Measurements from ENCODE around the gene TGIF2.

The TGIF2 gene

GRCh38 chr20:36582322-36582721 lies 8.9 kb downstream of the TGIF2 start:
- Histone ChIP-seq H3K27ac (ENCODE audit: insufficient read depth in 1 of 2, low read depth in 1 of 2, low read length in 2 of 2, poor library complexity in 1 of 2, severe bottlenecking in 2 of 2) (no peak overlapping the region), H3K4me1 (ENCODE audit: control extremely low read depth in 1 of 4, control insufficient read depth in 4 of 4, insufficient read depth in 4 of 4, low read length in 3 of 4) (no peaks in the 10 kb centered on the region), H3K9me3 (ENCODE audit: control extremely low read depth in 1 of 5, control insufficient read depth in 4 of 5, insufficient read depth in 2 of 5, low read depth in 1 of 5, low read length in 4 of 5) (no peaks in the 10 kb centered on the region), H3K4me3 (ENCODE audit: control insufficient read depth in 1 of 7, extremely low read depth in 1 of 7, insufficient read depth in 4 of 7, low read depth in 2 of 7, low read length in 6 of 7) (no peak overlapping the region), H3K27me3 (replicated peaks in 2 of 5; ENCODE audit: control insufficient read depth in 4 of 5, insufficient read depth in 5 of 5, low read length in 4 of 5) (no peaks in the 10 kb centered on the region), H3K36me3 (ENCODE audit: control insufficient read depth in 4 of 4, insufficient read depth in 4 of 4, low read length in 3 of 4) (peaks cover 10 to 80% (median 59%) of the 10 kb centered on the region in 4 experiments)
- 90% methylated on average over 2 of the region's 4 CpGs for WGBS (ENCODE audit: insufficient coverage)
- CTCF ChIA-PET = interaction anchor here (1.6 to 11.0 kb wide), 2 partner anchors 7 to 12 kb away, joined by 4 to 108 read pairs; partner anchors contain the start of gene TGIF2
- POLR2A ChIA-PET = no interaction called here
- no peak for DNase-seq

- ChIA-PET CTCF (interaction anchor here (1.6 to 11.0 kb wide), 2 partner anchors 8 to 12 kb away, joined by 4 to 108 read pairs; partner anchors contain the start of gene TGIF2), POLR2A (interaction anchor here (0.6 kb wide), 1 partner anchor 127 kb away, joined by 3 read pairs; no protein-coding TSS in a partner anchor)
- 100% methylated on average over 4 of the region's 4 CpGs for WGBS (ENCODE audit: insufficient coverage)
These were observed 9.4 kb downstream of the TGIF2 start for GRCh38 chr20:36582821-36583220.

GRCh38 chr20:36584018-36584481 lies 10.7 kb downstream of the TGIF2 start:
- Histone ChIP-seq H3K4me3 (ENCODE audit: control insufficient read depth in 1 of 7, extremely low read depth in 1 of 7, insufficient read depth in 4 of 7, low read depth in 2 of 7, low read length in 6 of 7) (no peak overlapping the region), H3K27me3 (replicated peaks in 2 of 5; ENCODE audit: control insufficient read depth in 4 of 5, insufficient read depth in 5 of 5, low read length in 4 of 5) (no peaks in the 10 kb centered on the region), H3K36me3 (ENCODE audit: control insufficient read depth in 4 of 4, insufficient read depth in 4 of 4, low read length in 3 of 4) (peaks cover 9 to 83% (median 59%) of the 10 kb centered on the region in 4 experiments), H3K27ac (ENCODE audit: insufficient read depth in 1 of 2, low read depth in 1 of 2, low read length in 2 of 2, poor library complexity in 1 of 2, severe bottlenecking in 2 of 2) (no peak overlapping the region), H3K4me1 (ENCODE audit: control extremely low read depth in 1 of 4, control insufficient read depth in 4 of 4, insufficient read depth in 4 of 4, low read length in 3 of 4) (no peaks in the 10 kb centered on the region), H3K9me3 (ENCODE audit: control extremely low read depth in 1 of 5, control insufficient read depth in 4 of 5, insufficient read depth in 2 of 5, low read depth in 1 of 5, low read length in 4 of 5) (no peaks in the 10 kb centered on the region)
- 100% methylated on average over 1 of the region's 2 CpGs for WGBS (ENCODE audit: insufficient coverage)
- no peak for DNase-seq
- POLR2A ChIA-PET = interaction anchor here (0.7 to 1.1 kb wide), 3 partner anchors 10 to 25 kb away, joined by 3 to 6 read pairs (median 3); no protein-coding TSS in a partner anchor
- CTCF ChIA-PET = interaction anchor here (1.0 to 11.0 kb wide), 3 partner anchors 9 to 25 kb away, joined by 3 to 108 read pairs (median 5); partner anchors contain the start of genes RAB5IF and TGIF2

More at GRCh38 chr20:36582821-36583220, 9.4 kb downstream of the TGIF2 start:
- DNase-seq = no peak
- no peak overlapping the region for H3K4me3 ChIP-seq (ENCODE audit: control insufficient read depth in 1 of 7, extremely low read depth in 1 of 7, insufficient read depth in 4 of 7, low read depth in 2 of 7, low read length in 6 of 7)
- H3K4me1 ChIP-seq (ENCODE audit: control extremely low read depth in 1 of 4, control insufficient read depth in 4 of 4, insufficient read depth in 4 of 4, low read length in 3 of 4) = no peaks in the 10 kb centered on the region
- H3K27ac ChIP-seq (ENCODE audit: insufficient read depth in 1 of 2, low read depth in 1 of 2, low read length in 2 of 2, poor library complexity in 1 of 2, severe bottlenecking in 2 of 2) = no peak overlapping the region
- no peaks in the 10 kb centered on the region for H3K9me3 ChIP-seq (ENCODE audit: control extremely low read depth in 1 of 5, control insufficient read depth in 4 of 5, insufficient read depth in 2 of 5, low read depth in 1 of 5, low read length in 4 of 5)
- H3K27me3 ChIP-seq (replicated peaks in 2 of 5; ENCODE audit: control insufficient read depth in 4 of 5, insufficient read depth in 5 of 5, low read length in 4 of 5) = no peaks in the 10 kb centered on the region
- H3K36me3 ChIP-seq (ENCODE audit: control insufficient read depth in 4 of 4, insufficient read depth in 4 of 4, low read length in 3 of 4) = peaks cover 12 to 82% (median 58%) of the 10 kb centered on the region in 4 experiments

GRCh38 chr20:36585410-36586125 lies 12.2 kb downstream of the TGIF2 start:
- POLR2A ChIA-PET = interaction anchor here (0.6 to 1.2 kb wide), 2 partner anchors 20 to 48 kb away, joined by 3 to 5 read pairs; partner anchors contain the start of gene RAB5IF
- Histone ChIP-seq H3K36me3 (ENCODE audit: control insufficient read depth in 4 of 4, insufficient read depth in 4 of 4, low read length in 3 of 4) (peaks cover 11 to 83% (median 59%) of the 10 kb centered on the region in 4 experiments), H3K27me3 (replicated peaks in 2 of 5; ENCODE audit: control insufficient read depth in 4 of 5, insufficient read depth in 5 of 5, low read length in 4 of 5) (no peaks in the 10 kb centered on the region), H3K9me3 (ENCODE audit: control extremely low read depth in 1 of 5, control insufficient read depth in 4 of 5, insufficient read depth in 2 of 5, low read depth in 1 of 5, low read length in 4 of 5) (no peaks in the 10 kb centered on the region), H3K4me1 (ENCODE audit: control extremely low read depth in 1 of 4, control insufficient read depth in 4 of 4, insufficient read depth in 4 of 4, low read length in 3 of 4) (no peaks in the 10 kb centered on the region), H3K4me3 (ENCODE audit: control insufficient read depth in 1 of 7, extremely low read depth in 1 of 7, insufficient read depth in 4 of 7, low read depth in 2 of 7, low read length in 6 of 7) (no peak overlapping the region), H3K27ac (ENCODE audit: insufficient read depth in 1 of 2, low read depth in 1 of 2, low read length in 2 of 2, poor library complexity in 1 of 2, severe bottlenecking in 2 of 2) (no peak overlapping the region)
- no peak for DNase-seq
- 100% methylated on average over 7 of the region's 8 CpGs for WGBS (ENCODE audit: insufficient coverage)
- CTCF ChIA-PET = interaction anchor here (1.0 to 11.0 kb wide), 4 partner anchors 10 to 79 kb away, joined by 4 to 108 read pairs (median 5); partner anchors contain the start of genes RAB5IF and TGIF2

DNA sequence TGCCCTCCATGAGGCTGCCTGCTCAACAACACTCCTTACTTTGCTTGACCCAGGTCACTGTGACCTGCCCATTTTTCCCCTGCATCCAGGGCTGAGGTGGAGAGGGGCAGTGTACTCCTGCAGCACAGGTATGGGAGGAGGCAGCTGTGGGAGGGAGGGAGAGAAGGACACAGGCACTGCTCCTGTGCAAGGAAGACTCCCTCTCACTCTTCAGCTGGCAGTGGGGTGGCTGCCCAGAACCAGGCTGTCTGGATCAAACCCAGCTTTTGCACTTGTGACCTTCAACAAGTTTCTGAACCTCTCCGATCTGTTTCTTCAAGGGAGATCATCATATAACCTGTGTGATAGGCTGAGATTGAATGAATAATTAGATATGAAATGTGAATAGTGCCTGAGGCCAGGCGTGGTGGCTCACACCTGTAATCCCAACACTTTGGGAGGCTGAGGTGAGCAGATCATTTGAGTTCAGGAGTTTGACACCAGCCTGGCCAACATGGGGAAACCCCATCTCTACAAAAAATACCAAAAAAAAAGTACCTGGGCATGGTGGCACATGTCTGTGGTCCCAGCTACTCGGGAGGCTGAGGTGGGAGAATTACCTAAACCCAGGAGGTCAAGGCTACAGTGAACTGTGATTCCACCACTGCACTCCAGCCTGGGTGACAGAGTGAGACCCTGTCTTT lies 14.1 kb downstream of the TGIF2 start:
- WGBS (ENCODE audit: insufficient coverage) = 86% methylated on average over 1 of the region's 3 CpGs
- CTCF ChIA-PET = interaction anchor here (2.0 to 11.0 kb wide), 4 partner anchors 11 to 65 kb away, joined by 7 to 108 read pairs (median 27); partner anchors contain the start of genes RAB5IF and TGIF2
- no peaks in the 10 kb centered on the region for H3K4me1 ChIP-seq (ENCODE audit: control extremely low read depth in 1 of 4, control insufficient read depth in 4 of 4, insufficient read depth in 4 of 4, low read length in 3 of 4)
- H3K36me3 ChIP-seq (ENCODE audit: control insufficient read depth in 4 of 4, insufficient read depth in 4 of 4, low read length in 3 of 4) = peaks cover 10 to 84% (median 61%) of the 10 kb centered on the region in 4 experiments
- no peak for DNase-seq
- no peak overlapping the region for H3K4me3 ChIP-seq (ENCODE audit: control insufficient read depth in 1 of 7, extremely low read depth in 1 of 7, insufficient read depth in 4 of 7, low read depth in 2 of 7, low read length in 6 of 7)
- no peaks in the 10 kb centered on the region for H3K9me3 ChIP-seq (ENCODE audit: control extremely low read depth in 1 of 5, control insufficient read depth in 4 of 5, insufficient read depth in 2 of 5, low read depth in 1 of 5, low read length in 4 of 5)
- POLR2A ChIA-PET = interaction anchor here (1.6 kb wide), 1 partner anchor 9 kb away, joined by 7 read pairs; no protein-coding TSS in a partner anchor
- H3K27ac ChIP-seq (ENCODE audit: insufficient read depth in 1 of 2, low read depth in 1 of 2, low read length in 2 of 2, poor library complexity in 1 of 2, severe bottlenecking in 2 of 2) = no peak overlapping the region
- H3K27me3 ChIP-seq (replicated peaks in 2 of 5; ENCODE audit: control insufficient read depth in 4 of 5, insufficient read depth in 5 of 5, low read length in 4 of 5) = no peaks in the 10 kb centered on the region

GRCh38 chr20:36591281-36591680 lies 17.9 kb downstream of the TGIF2 start:
- 90% methylated on average over 5 of the region's 5 CpGs for WGBS (ENCODE audit: insufficient coverage)

More at GRCh38 chr20:36591281-36591680, 17.9 kb downstream of the TGIF2 start:
- CTCF ChIA-PET = interaction anchor here (0.6 to 11.0 kb wide), 8 partner anchors 10 to 384 kb away, joined by 3 to 108 read pairs (median 4); partner anchors contain the start of genes RAB5IF and TGIF2
- DNase-seq = no peak
- Histone ChIP-seq H3K4me3 (ENCODE audit: control insufficient read depth in 1 of 7, extremely low read depth in 1 of 7, insufficient read depth in 4 of 7, low read depth in 2 of 7, low read length in 6 of 7) (no peak overlapping the region), H3K9me3 (ENCODE audit: control extremely low read depth in 1 of 5, control insufficient read depth in 4 of 5, insufficient read depth in 2 of 5, low read depth in 1 of 5, low read length in 4 of 5) (no peaks in the 10 kb centered on the region), H3K27ac (ENCODE audit: insufficient read depth in 1 of 2, low read depth in 1 of 2, low read length in 2 of 2, poor library complexity in 1 of 2, severe bottlenecking in 2 of 2) (peak overlapping the region in 1 of 2 experiments; percentile 21), H3K4me1 (ENCODE audit: control extremely low read depth in 1 of 4, control insufficient read depth in 4 of 4, insufficient read depth in 4 of 4, low read length in 3 of 4) (peaks cover 4 to 11% (median 5%) of the 10 kb centered on the region in 4 experiments), H3K27me3 (replicated peaks in 2 of 5; ENCODE audit: control insufficient read depth in 4 of 5, insufficient read depth in 5 of 5, low read length in 4 of 5) (no peaks in the 10 kb centered on the region), H3K36me3 (ENCODE audit: control insufficient read depth in 4 of 4, insufficient read depth in 4 of 4, low read length in 3 of 4) (peaks cover 14 to 70% (median 57%) of the 10 kb centered on the region in 4 experiments)
- POLR2A ChIA-PET = interaction anchor here (0.6 to 1.6 kb wide), 3 partner anchors 18 to 631 kb away, joined by 3 to 5 read pairs (median 4); partner anchors contain the start of gene TGIF2

Data from common myeloid progenitor, CD34-positive (primary cell).